NCI-H1436 (cell line): ENCODE results near the gene PLAGL2.
"Not testable (repeated sequence)": the region's sequence is repeated elsewhere in the genome, so short reads cannot be mapped to it uniquely, and the experiment has no call there.

Source experiments
- DNase-seq: peaks from one replicate; lab custom pipeline; 2025; lab: John Stamatoyannopoulos, UW

Gene PLAGL2

DNA sequence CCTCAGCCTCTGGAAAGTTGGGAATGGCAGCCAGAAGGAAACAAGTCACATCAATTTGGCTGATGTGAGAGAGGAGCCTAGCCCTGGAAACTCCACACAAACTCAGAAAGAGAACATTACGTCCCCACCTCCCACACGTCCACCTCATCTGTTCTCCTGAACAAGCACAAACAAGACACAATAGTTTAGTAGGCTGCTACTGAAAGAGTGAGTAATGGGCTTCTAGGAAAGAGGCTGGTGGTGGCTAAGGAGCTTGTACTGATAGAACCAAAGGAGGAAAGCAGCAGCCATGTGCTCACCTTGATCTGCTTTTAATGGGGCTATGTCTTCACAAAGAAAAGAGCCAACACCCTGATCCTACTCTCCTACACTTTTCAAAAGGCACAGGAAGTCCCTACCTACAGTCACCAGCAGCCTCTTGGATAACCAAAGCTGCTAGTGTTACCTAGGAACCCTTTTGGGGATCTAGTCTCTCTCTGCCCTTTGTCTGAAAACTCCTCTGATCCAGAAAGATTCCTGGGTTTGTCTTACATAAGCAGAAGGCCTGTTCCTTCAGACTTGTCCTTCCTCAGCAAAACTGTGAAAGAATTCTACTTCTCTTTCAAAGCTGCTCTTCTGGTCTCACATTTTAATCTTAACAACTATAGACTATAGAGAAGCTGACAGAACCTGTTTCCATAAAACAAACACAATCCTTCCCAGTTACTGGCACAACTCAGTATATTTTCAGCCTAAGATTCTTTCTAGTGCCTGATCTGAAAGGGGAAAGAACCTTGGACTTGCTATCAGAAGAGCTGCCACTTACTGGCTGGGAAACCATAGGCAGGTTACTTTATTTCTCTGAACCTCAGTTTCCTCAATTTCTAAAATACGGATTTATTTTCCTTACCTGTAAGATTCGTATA lies 3.1 kb downstream of the PLAGL2 start:
- DNase-seq, result no peak

- peak; percentile 81 for DNase-seq
Measured at GRCh38 chr20:32203356-32204204, 4.0 kb downstream of the PLAGL2 start.

DNA sequence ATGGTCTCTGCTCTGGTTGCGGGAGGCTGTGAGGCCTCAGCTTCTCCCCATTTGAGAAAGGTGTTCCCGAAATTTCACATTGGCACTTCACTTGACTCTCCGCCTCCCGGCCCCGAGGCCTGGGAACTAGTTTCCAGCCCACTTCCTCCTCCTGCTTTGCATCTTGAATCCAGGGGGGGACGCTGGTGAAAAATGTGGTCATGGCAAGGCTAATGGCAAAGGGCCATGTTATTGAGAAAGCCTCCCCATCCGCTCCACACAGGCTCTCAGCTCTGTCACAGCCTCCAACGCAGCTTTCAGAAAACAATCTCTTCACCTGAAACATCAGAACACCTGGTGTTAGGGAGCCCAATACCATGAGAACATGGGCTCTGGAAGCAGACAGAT lies 5.6 kb downstream of the PLAGL2 start:
- no peak for DNase-seq

DNA sequence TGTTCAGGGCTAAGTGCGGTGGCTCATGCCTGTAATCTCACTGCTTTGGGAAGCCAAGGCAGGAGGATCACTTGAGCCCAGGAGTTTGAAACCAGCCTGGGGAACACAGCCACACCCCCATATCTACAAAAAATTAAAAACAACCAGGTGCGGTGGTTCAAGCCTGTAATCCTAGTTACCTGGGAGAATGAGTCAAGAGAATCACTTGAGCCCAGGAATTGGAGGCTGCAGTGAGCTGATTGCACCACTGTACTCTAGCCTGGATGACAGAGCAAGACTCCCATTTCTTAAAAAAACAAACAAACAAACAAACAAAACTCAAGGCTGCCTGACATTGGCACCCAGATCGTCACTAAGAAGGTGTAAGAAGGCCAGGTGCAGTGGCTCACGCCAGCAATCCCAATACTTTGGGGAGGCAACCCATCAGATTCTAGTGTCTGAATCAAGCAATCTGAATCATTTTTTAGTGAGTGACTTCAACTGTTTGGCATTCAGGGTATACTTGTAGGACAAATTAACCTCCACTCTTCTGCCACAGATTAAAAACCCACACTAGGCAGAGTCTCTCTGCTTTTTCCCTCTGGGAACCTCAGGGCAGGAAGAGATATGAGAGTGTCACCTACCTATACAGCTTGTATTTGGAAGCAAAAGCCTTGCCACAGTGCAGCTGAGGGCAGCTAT lies 6.1 kb downstream of the PLAGL2 start:
- no peak for DNase-seq

GRCh38 chr20:32199006-32199405 lies 8.5 kb downstream of the PLAGL2 start:
- no peak for DNase-seq

- DNase-seq, result not testable (repeated sequence)
Measured at GRCh38 chr20:32197136-32197535, 10.4 kb downstream of the PLAGL2 start.

- DNase-seq, result not testable (repeated sequence)
Measured at GRCh38 chr20:32196613-32197012, 10.9 kb downstream of the PLAGL2 start.

DNA sequence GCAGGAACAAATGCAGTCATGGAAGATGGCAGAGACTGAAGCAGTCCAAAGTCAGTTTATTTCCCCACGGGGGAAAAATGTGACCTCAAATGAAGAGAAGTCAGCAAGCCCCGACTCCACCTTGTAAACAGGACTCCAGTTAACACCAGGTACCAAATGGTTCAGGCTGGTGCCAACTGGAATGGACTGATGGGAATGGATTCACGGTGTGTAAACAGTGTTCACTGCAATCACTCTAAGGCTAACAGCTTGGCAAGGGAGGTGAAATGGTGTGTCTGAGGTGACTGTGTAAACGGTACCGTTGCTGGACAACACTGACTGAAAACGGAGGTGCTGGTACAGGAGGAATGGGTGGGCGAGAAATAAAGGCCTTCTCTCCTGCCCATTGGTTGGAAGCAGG lies 12.0 kb downstream of the PLAGL2 start:
- no peak for DNase-seq

GRCh38 chr20:32193996-32194395 lies 13.5 kb downstream of the PLAGL2 start:
- no peak for DNase-seq

GRCh38 chr20:32193336-32193735 lies 14.2 kb downstream of the PLAGL2 start:
- DNase-seq, result not testable (repeated sequence)

DNA sequence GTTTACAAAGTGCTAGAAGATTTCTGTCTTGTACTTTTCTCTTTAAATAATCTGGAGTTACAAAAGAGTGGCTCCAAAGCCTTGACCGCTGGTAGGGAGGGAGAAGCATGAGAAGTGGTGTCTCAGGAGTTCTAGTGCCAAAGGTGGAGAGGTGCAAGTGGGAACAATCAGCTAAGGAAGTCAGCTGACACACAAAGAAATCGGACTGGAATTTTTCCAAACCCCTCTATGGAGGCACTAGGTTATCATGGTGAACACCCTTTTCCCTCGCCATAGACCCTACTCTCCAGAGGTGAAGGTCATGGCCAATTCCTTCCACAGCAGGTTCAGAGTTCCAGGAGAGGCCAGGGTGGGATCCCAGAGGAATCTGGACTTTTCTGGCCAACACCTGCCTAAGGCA lies 14.8 kb downstream of the PLAGL2 start:
- no peak for DNase-seq

DNA sequence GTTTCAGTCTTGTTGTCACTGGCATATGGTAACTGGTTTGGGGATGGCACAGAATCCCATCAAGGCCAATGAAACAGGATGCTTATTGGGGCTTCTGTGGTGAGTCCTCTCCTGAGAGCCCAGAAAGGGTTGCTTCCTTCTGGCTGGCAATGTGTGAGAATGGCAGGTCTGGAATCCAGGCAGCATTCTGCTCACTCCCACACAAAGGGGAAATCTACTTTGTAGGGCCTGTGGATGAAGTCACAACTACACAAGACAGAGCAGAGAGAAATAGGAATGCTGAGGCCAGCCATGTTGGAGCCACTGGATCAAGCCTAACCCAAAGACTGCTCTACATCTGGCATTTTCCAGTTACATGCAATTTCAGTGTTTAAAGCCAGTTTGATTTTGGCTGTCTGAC lies 15.7 kb downstream of the PLAGL2 start:
- no peak for DNase-seq

GRCh38 chr20:32191422-32191821 lies 16.1 kb downstream of the PLAGL2 start:
- no peak for DNase-seq

- DNase-seq, result no peak
Measured at GRCh38 chr20:32190616-32191415, 16.7 kb downstream of the PLAGL2 start.

- DNase-seq, result peak; percentile 24
Measured at GRCh38 chr20:32189691-32190615, 17.6 kb downstream of the PLAGL2 start.

- DNase-seq, result no peak
Measured at GRCh38 chr20:32189123-32189410, 18.5 kb downstream of the PLAGL2 start.

GRCh38 chr20:32188376-32189122 lies 19.0 kb downstream of the PLAGL2 start:
- DNase-seq, result no peak

DNA sequence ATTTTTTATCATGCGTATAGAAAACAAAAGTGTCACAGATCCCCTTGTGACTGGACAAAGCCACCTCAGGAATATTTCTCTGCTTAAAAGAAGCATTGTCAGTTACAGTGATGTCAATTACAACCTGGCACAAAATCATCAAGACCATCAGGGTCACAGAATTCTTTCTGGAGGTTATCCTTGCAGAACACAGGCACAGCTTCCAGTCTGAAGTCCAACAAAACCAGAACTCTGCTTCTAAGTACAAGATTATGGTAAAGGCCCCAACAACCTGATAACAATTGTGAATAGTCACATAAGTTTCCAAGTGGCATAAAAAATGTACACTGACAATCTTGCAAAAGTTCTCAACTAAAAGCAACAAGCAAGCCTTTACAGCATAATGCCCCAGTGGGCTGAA lies 21.0 kb downstream of the PLAGL2 start:
- DNase-seq, result no peak

- DNase-seq, result no peak
Measured at GRCh38 chr20:32184961-32185603, 22.5 kb downstream of the PLAGL2 start.
